ENCODE measurements around the gene KIZ. TPM values are rescaled to one million over a fixed set of nuclear protein-coding genes. Genes with fewer than 3 reads are reported as not detected.

Gene KIZ
- total and polyA plus RNA-seq, 2 donors (not counting 1 experiment from before 2014, with no cell fraction given) = 19.7 to 40.4 TPM

- WGBS (ENCODE audit: insufficient coverage) = 100% methylated on average over 2 of the region's 5 CpGs
- Histone ChIP-seq H3K4me3 (ENCODE audit: control extremely low read depth in 1 of 5, extremely low read depth in 1 of 5, insufficient read depth in 1 of 5, low read depth in 2 of 5, low read length in 4 of 5) (no peak overlapping the region), H3K4me1 (ENCODE audit: control insufficient read depth in 2 of 2, insufficient read depth in 2 of 2, low read length in 2 of 2) (no peaks in the 10 kb centered on the region), H3K27me3 (replicated peaks in 1 of 4; ENCODE audit: control extremely low read depth in 1 of 4, control insufficient read depth in 3 of 4, insufficient read depth in 4 of 4, low read length in 3 of 4) (no peaks in the 10 kb centered on the region), H3K27ac (ENCODE audit: low read length in 2 of 2) (no peak overlapping the region), H3K36me3 (replicated peaks in 1 of 2; ENCODE audit: control extremely low read depth in 1 of 2, control insufficient read depth in 1 of 2, extremely low read depth in 1 of 2, insufficient read depth in 2 of 2, low read length in 1 of 2) (no peaks in the 10 kb centered on the region), H2AFZ (ENCODE audit: insufficient read depth, low read depth, low read length, poor library complexity, severe bottlenecking) (no peak overlapping the region), H3K79me2 (ENCODE audit: control insufficient read depth, insufficient read depth, low read length) (no peaks in the 10 kb centered on the region), H4K20me1 (ENCODE audit: control insufficient read depth, insufficient read depth, low read length, poor library complexity, severe bottlenecking) (no peaks in the 10 kb centered on the region), H3K4me2 (replicated peaks; ENCODE audit: low read depth, low read length, poor library complexity, severe bottlenecking) (no peak overlapping the region), H3K9me3 (ENCODE audit: control extremely low read depth in 1 of 3, control insufficient read depth in 2 of 3, insufficient read depth in 1 of 3, low read length in 2 of 3) (peaks cover 0 to 3% (median 0%) of the 10 kb centered on the region in 3 donors), H3K9ac (ENCODE audit: low read length) (no peak overlapping the region)
- Mint-ChIP-seq H3K27me3 (no peaks in the 10 kb centered on the region), H3K9me3 (ENCODE audit: insufficient read depth) (no peaks in the 10 kb centered on the region), H3K27ac (no peak overlapping the region), H3K4me3 (no peak overlapping the region), H3K4me1 (no peaks in the 10 kb centered on the region)
- ChIA-PET CTCF (no interaction called here), POLR2A (interaction anchor here (0.6 kb wide), 1 partner anchor 127 kb away, joined by 3 read pairs; no protein-coding TSS in a partner anchor)
- ATAC-seq (ENCODE audit: low read depth) = no peak
- no peak for TF ChIP-seq CTCF (IDR thresholded peaks at IDR 0.05)
- TF ChIP-seq EZH2 (IDR thresholded peaks at IDR 0.05; ENCODE audit: borderline replicate concordance, insufficient read depth, low read depth, low read length, poor library complexity, severe bottlenecking) = no peak
- no peak for DNase-seq
- intact Hi-C loops (cut with micrococcal nuclease) = no loop called here
These were observed 29.4 kb downstream of the KIZ start for GRCh38 chr20:21155268-21155667.

GRCh38 chr20:21156266-21156665, 30.4 kb downstream of the KIZ start:
- Mint-ChIP-seq H3K9me3 (ENCODE audit: insufficient read depth) (no peaks in the 10 kb centered on the region), H3K4me1 (no peaks in the 10 kb centered on the region), H3K27me3 (no peaks in the 10 kb centered on the region), H3K4me3 (no peak overlapping the region), H3K27ac (no peak overlapping the region)
- ChIA-PET POLR2A (no interaction called here), CTCF (no interaction called here)
- ATAC-seq (ENCODE audit: low read depth) (no peak), DNase-seq (no peak)
- TF ChIP-seq EZH2 (IDR thresholded peaks at IDR 0.05; ENCODE audit: borderline replicate concordance, insufficient read depth, low read depth, low read length, poor library complexity, severe bottlenecking) (no peak), CTCF (IDR thresholded peaks at IDR 0.05) (no peak)
- intact Hi-C loops (cut with micrococcal nuclease) = no loop called here
- no peaks in the 10 kb centered on the region for H4K20me1 ChIP-seq (ENCODE audit: control insufficient read depth, insufficient read depth, low read length, poor library complexity, severe bottlenecking)
- no peak overlapping the region for H2AFZ ChIP-seq (ENCODE audit: insufficient read depth, low read depth, low read length, poor library complexity, severe bottlenecking)
- H3K4me3 ChIP-seq (ENCODE audit: control extremely low read depth in 1 of 5, extremely low read depth in 1 of 5, insufficient read depth in 1 of 5, low read depth in 2 of 5, low read length in 4 of 5) = no peak overlapping the region
- no peak overlapping the region for H3K27ac ChIP-seq (ENCODE audit: low read length in 2 of 2)
- no peak overlapping the region for H3K9ac ChIP-seq (ENCODE audit: low read length)
- no peaks in the 10 kb centered on the region for H3K27me3 ChIP-seq (replicated peaks in 1 of 4; ENCODE audit: control extremely low read depth in 1 of 4, control insufficient read depth in 3 of 4, insufficient read depth in 4 of 4, low read length in 3 of 4)
- H3K36me3 ChIP-seq (replicated peaks in 1 of 2; ENCODE audit: control extremely low read depth in 1 of 2, control insufficient read depth in 1 of 2, extremely low read depth in 1 of 2, insufficient read depth in 2 of 2, low read length in 1 of 2) = no peaks in the 10 kb centered on the region
- H3K79me2 ChIP-seq (ENCODE audit: control insufficient read depth, insufficient read depth, low read length) = no peaks in the 10 kb centered on the region
- H3K4me1 ChIP-seq (ENCODE audit: control insufficient read depth in 2 of 2, insufficient read depth in 2 of 2, low read length in 2 of 2) = no peaks in the 10 kb centered on the region
- peaks cover 0 to 7% (median 0%) of the 10 kb centered on the region in 3 donors for H3K9me3 ChIP-seq (ENCODE audit: control extremely low read depth in 1 of 3, control insufficient read depth in 2 of 3, insufficient read depth in 1 of 3, low read length in 2 of 3)
- WGBS (ENCODE audit: insufficient coverage) = no CpG with 5 or more reads among the region's 1 CpG
- H3K4me2 ChIP-seq (replicated peaks; ENCODE audit: low read depth, low read length, poor library complexity, severe bottlenecking) = no peak overlapping the region
